H1 (cell line): ENCODE measurements around the gene PSORS1C2. TPM values are rescaled to one million over a fixed set of nuclear protein-coding genes. Genes with fewer than 3 reads are reported as not detected.

Experiments
- CTCF ChIA-PET: fragments of 300-600 bp; sonication (Branson Sonifier 250); formaldehyde crosslinking; loops from one replicate; lab custom pipeline; 2021; ENCODE audit not compliant: partially characterized antibody; lab: Charles Lee
- POLR2A ChIA-PET: fragments of 300-600 bp; sonication (Branson Sonifier 250); formaldehyde crosslinking; loops from one replicate; lab custom pipeline; 2021; ENCODE audit warnings: inconsistent platforms; ENCODE audit not compliant: partially characterized antibody; lab: Charles Lee
- DNase-seq, 2 experiments: peaks; one replicate each; pipeline versions ENCODE4 v3.0.0 to v3.0.0-alpha.2; 2010 to 2022; ENCODE audit warnings: low spot score in 2 of 2, low read depth in 1 of 2, mixed read lengths in 1 of 2
- FAIRE-seq: peaks from 2 replicates; lab custom pipeline; 2011; peaks lifted over from hg19 to GRCh38; lab: Jason Lieb, UNC
- H2AFZ ChIP-seq: 2 replicates; pipeline ENCODE4 v1.8.1; 2012; ENCODE audit warnings: low read length, inconsistent platforms
- H2AK5ac ChIP-seq: 2 replicates; pipeline ENCODE4 v1.6.1; 2013; ENCODE audit warnings: low read depth, low read length
- H2BK120ac ChIP-seq: replicated peaks from 2 replicates; pipeline ENCODE3; 2013; ENCODE audit warnings: low read depth, low read length, inconsistent platforms
- H2BK12ac ChIP-seq: 2 replicates; pipeline ENCODE4 v1.6.1; 2013; ENCODE audit warnings: low read depth, low read length
- H2BK15ac ChIP-seq: 2 replicates; pipeline ENCODE4 v1.6.1; 2013; ENCODE audit warnings: low read length
- H2BK20ac ChIP-seq: 2 replicates; pipeline ENCODE4 v1.6.1; 2013; ENCODE audit warnings: low read length
- H2BK5ac ChIP-seq: 2 replicates; pipeline ENCODE4 v1.6.1; 2013; ENCODE audit warnings: low read depth, low read length
- H3K14ac ChIP-seq: 2 replicates; pipeline ENCODE4 v1.6.1; 2013; ENCODE audit warnings: inconsistent platforms; ENCODE audit not compliant: insufficient read length
- H3K18ac ChIP-seq: 2 replicates; pipeline ENCODE4 v1.6.1; 2013; ENCODE audit warnings: low read length; ENCODE audit errors: extremely low read depth
- H3K23ac ChIP-seq: 2 replicates; pipeline ENCODE4 v1.6.1; 2013; ENCODE audit warnings: inconsistent platforms; ENCODE audit not compliant: insufficient read length
- H3K23me2 ChIP-seq: 2 replicates; pipeline ENCODE4 v1.6.1; 2013; ENCODE audit warnings: low read depth, low read length
- H3K27ac ChIP-seq: 2 replicates; pipeline ENCODE4 v1.6.1; 2011; ENCODE audit warnings: low read depth, low read length, inconsistent platforms
- H3K27me3 ChIP-seq, 4 experiments: replicated peaks in 1 of 4; 1 replicate in 1 of 4; 2 replicates in 3 of 4; pipeline versions ENCODE4 v1.6.1 to v1.8.1; 2011 to 2013; ENCODE audit warnings: low read length in 3 of 4, mild to moderate bottlenecking in 3 of 4, inconsistent platforms in 2 of 4, mixed read lengths in 2 of 4, moderate library complexity in 1 of 4; ENCODE audit not compliant: control insufficient read depth in 3 of 4, insufficient read depth in 3 of 4; ENCODE audit errors: extremely low read depth in 1 of 4
- H3K36me3 ChIP-seq, 4 experiments: 2 replicates each; pipeline versions ENCODE4 v1.6.1 to v1.8.1; 2011 to 2013; ENCODE audit warnings: mild to moderate bottlenecking in 4 of 4, low read length in 3 of 4, moderate library complexity in 2 of 4, control low read depth in 1 of 4, inconsistent platforms in 1 of 4; ENCODE audit not compliant: insufficient read depth in 4 of 4, control insufficient read depth in 2 of 4
- H3K4ac ChIP-seq: replicated peaks from 2 replicates; pipeline ENCODE3; 2013; ENCODE audit warnings: low read length, low read depth, mixed read lengths, inconsistent platforms; ENCODE audit not compliant: insufficient read length
- H3K4me1 ChIP-seq, 4 experiments: replicated peaks in 1 of 4; 1 replicate in 1 of 4; 2 replicates in 3 of 4; pipeline versions ENCODE4 v1.6.1 to v1.8.1; 2011 to 2013; ENCODE audit warnings: low read length in 3 of 4, inconsistent platforms in 2 of 4, mixed read lengths in 1 of 4; ENCODE audit not compliant: insufficient read depth in 4 of 4, control insufficient read depth in 3 of 4
- H3K4me2 ChIP-seq, 2 experiments: 2 replicates each; pipeline versions ENCODE4 v1.6.1 to v1.8.1; 2011 to 2013; ENCODE audit warnings: low read depth in 2 of 2, low read length in 2 of 2, control low read depth in 1 of 2, inconsistent platforms in 1 of 2, mild to moderate bottlenecking in 1 of 2; ENCODE audit not compliant: insufficient read depth in 1 of 2
- H3K4me3 ChIP-seq, 4 experiments: fragments of 200-600, 300-600 bp in 1 of 4; sonication (generic), shearing (Covaris generic), sonication (Bioruptor Twin) in 1 of 4; 2 replicates each; pipeline versions ENCODE4 v1.5.1 to v1.8.1; 2011 to 2016; ENCODE audit warnings: low read length in 4 of 4, low read depth in 3 of 4, control low read depth in 2 of 4, inconsistent platforms in 2 of 4, mild to moderate bottlenecking in 2 of 4, mixed read lengths in 1 of 4, moderate library complexity in 1 of 4; ENCODE audit not compliant: insufficient read depth in 2 of 4; ENCODE audit errors: extremely low read depth in 1 of 4
- H3K56ac ChIP-seq: replicated peaks from 2 replicates; pipeline ENCODE3; 2013; ENCODE audit warnings: low read depth, mild to moderate bottlenecking, mixed read lengths, low read length, inconsistent platforms; ENCODE audit not compliant: insufficient read length
- H3K79me1 ChIP-seq: 2 replicates; pipeline ENCODE4 v1.6.1; 2013; ENCODE audit warnings: low read depth, low read length, control low read depth
- H3K79me2 ChIP-seq, 2 experiments: 2 replicates each; pipeline versions ENCODE4 v1.6.1 to v1.8.1; 2012 to 2013; ENCODE audit warnings: low read length in 2 of 2, mild to moderate bottlenecking in 2 of 2, inconsistent platforms in 1 of 2; ENCODE audit not compliant: insufficient read depth in 2 of 2, control insufficient read depth in 1 of 2
- H3K9ac ChIP-seq, 4 experiments: replicated peaks in 1 of 4; 1 replicate in 1 of 4; 2 replicates in 3 of 4; pipeline versions ENCODE4 v1.6.1 to v1.8.1; 2011 to 2013; ENCODE audit warnings: low read depth in 3 of 4, low read length in 3 of 4, control low read depth in 2 of 4, mild to moderate bottlenecking in 2 of 4, moderate library complexity in 2 of 4, inconsistent platforms in 1 of 4; ENCODE audit errors: extremely low read depth in 1 of 4
- H3K9me3 ChIP-seq, 2 experiments: 2 replicates each; pipeline versions ENCODE4 v1.6.1 to v1.8.1; 2012 to 2013; ENCODE audit warnings: mild to moderate bottlenecking in 2 of 2, moderate library complexity in 2 of 2, control low read depth in 1 of 2, inconsistent platforms in 1 of 2, low read depth in 1 of 2, low read length in 1 of 2, mixed read lengths in 1 of 2; ENCODE audit not compliant: insufficient read depth in 2 of 2
- H4K20me1 ChIP-seq, 2 experiments: replicated peaks in 1 of 2; 2 replicates each; pipeline versions ENCODE3 to v1.8.1; 2011 to 2013; ENCODE audit warnings: inconsistent platforms in 2 of 2, low read length in 2 of 2, mild to moderate bottlenecking in 1 of 2; ENCODE audit not compliant: insufficient read depth in 2 of 2, control insufficient read depth in 1 of 2
- H4K5ac ChIP-seq: 2 replicates; pipeline ENCODE4 v1.6.1; 2013; ENCODE audit warnings: low read length, low read depth, mixed read lengths, inconsistent platforms; ENCODE audit not compliant: insufficient read length
- H4K8ac ChIP-seq: 2 replicates; pipeline ENCODE4 v1.8.0; 2013; ENCODE audit warnings: mild to moderate bottlenecking, moderate library complexity, low read length, inconsistent platforms; ENCODE audit not compliant: insufficient read depth; ENCODE audit errors: extremely low read depth
- H4K91ac ChIP-seq: replicated peaks from 2 replicates; pipeline ENCODE3; 2013; ENCODE audit warnings: low read length, mixed read lengths, inconsistent platforms; ENCODE audit not compliant: insufficient read length
- BCL11A ChIP-seq, 2 experiments: IDR thresholded peaks; one replicate each; pipeline ENCODE4 v1.6.1; 2011; ENCODE audit warnings: low read depth in 2 of 2, low read length in 2 of 2, mild to moderate bottlenecking in 2 of 2
- CTBP2 ChIP-seq: IDR thresholded peaks from 2 replicates; pipeline ENCODE4 v1.7.0; 2011; ENCODE audit warnings: borderline replicate concordance, mild to moderate bottlenecking, moderate library complexity, mixed read lengths, low read length; ENCODE audit not compliant: insufficient read depth, insufficient read length
- EP300 ChIP-seq, 2 experiments: IDR thresholded peaks; 1 replicate in 1 of 2; 2 replicates in 1 of 2; pipeline ENCODE4 v1.6.1; 2011 to 2012; ENCODE audit warnings: low read depth in 2 of 2, low read length in 2 of 2, mild to moderate bottlenecking in 2 of 2, borderline replicate concordance in 1 of 2, inconsistent platforms in 1 of 2, moderate library complexity in 1 of 2
- EZH2 ChIP-seq: fragments of 200-600 bp; sonication (generic); IDR thresholded peaks from 2 replicates; pipeline ENCODE4 v1.7.1; 2012; ENCODE audit warnings: low read depth, mild to moderate bottlenecking, moderate library complexity, low read length, inconsistent platforms; ENCODE audit not compliant: severe bottlenecking
- NANOG ChIP-seq: IDR thresholded peaks from 2 replicates; pipeline ENCODE4 v1.6.1; 2011; ENCODE audit warnings: low read length, low read depth, mild to moderate bottlenecking, inconsistent platforms; ENCODE audit not compliant: insufficient read depth, poor library complexity, severe bottlenecking
- SIN3A ChIP-seq, 2 experiments: IDR thresholded peaks in 1 of 2; conservative IDR thresholded peaks in 1 of 2; 2 replicates each; pipeline ENCODE4 v1.6.1; 2011 to 2012; ENCODE audit warnings: low read length in 2 of 2, improper control_type of control experiment in 1 of 2, low read depth in 1 of 2, mild to moderate bottlenecking in 1 of 2
- SIX5 ChIP-seq: IDR thresholded peaks from 2 replicates; pipeline ENCODE4 v1.6.1; 2011; ENCODE audit warnings: mild to moderate bottlenecking, low read depth, low read length
- SRF ChIP-seq: IDR thresholded peaks from 2 replicates; pipeline ENCODE4 v1.6.1; 2011; ENCODE audit warnings: mild to moderate bottlenecking, low read depth, low read length, moderate library complexity
- USF2 ChIP-seq: IDR thresholded peaks from 2 replicates; pipeline ENCODE4 v1.6.1; 2011; ENCODE audit warnings: low read length, improper control_type of control experiment
- ZNF274 ChIP-seq: IDR thresholded peaks from 2 replicates; pipeline ENCODE4 v1.7.0; 2012; ENCODE audit warnings: low read length, borderline replicate concordance; ENCODE audit errors: extremely low read depth
- WGBS, 2 experiments: shearing (Covaris generic) in 1 of 2; methylation state at CpG; one replicate each; pipeline versions ENCODE4 v1.1.6 to v1.1.7; 2013 to 2015; ENCODE audit warnings: low lambda C conversion rate in 2 of 2, mixed read lengths in 2 of 2, inconsistent platforms in 1 of 2, low coverage in 1 of 2, missing lambda C conversion rate in 1 of 2; ENCODE audit not compliant: insufficient replicate concordance in 2 of 2, insufficient coverage in 1 of 2, insufficient read length in 1 of 2; ENCODE audit errors: extremely low coverage in 1 of 2, missing lambda C conversion rate in 1 of 2; 5-methylcytosine and 5-hydroxymethylcytosine counted together
- polyA plus RNA-seq, 7 experiments: library from polyadenylated mRNA; depleted of rRNA in 3 of 7; stranded (reverse) in 5 of 7; unstranded in 2 of 7; fragments of >200 nt in 5 of 7; fragments of 200-250 nt in 2 of 7; gene quantifications; 1 replicate in 5 of 7; 2 replicates in 1 of 7; 4 replicates in 1 of 7; pipeline versions ENCODE4 v1.2.1 to v1.2.3, GENCODE V29; 2011 to 2013; ENCODE audit warnings: missing spikeins in 2 of 7, mixed read lengths in 2 of 7
- total RNA-seq: library from RNA; stranded (reverse); fragmentation: NEBNext Ultra II Directional; extraction: Animal tissue kit (Norgen Biotek cat#: 25700); gene quantifications from 2 replicates; pipeline ENCODE4 v1.2.1, GENCODE V29; 2021
- TF ChIP-seq, protein P1 (sequence below): IDR thresholded peaks from 2 replicates; pipeline ENCODE4 v1.6.1; 2012; ENCODE audit warnings: inconsistent platforms

PSORS1C2 gene
- total and polyA plus RNA-seq, 2 of the 8 experiments (the other 6 are each of a cell fraction or from before 2014, with no cell fraction given) = 0.11 TPM; not detected in 1

GRCh38 chr6:31135710-31136109 lies 3.2 kb downstream of the PSORS1C2 start:
- Histone ChIP-seq H2BK12ac (no peak overlapping the region), H3K79me1 (no peaks in the 10 kb centered on the region), H3K23ac (no peak overlapping the region), H3K56ac (no peak overlapping the region), H3K36me3 (no peaks in the 10 kb centered on the region), H2BK20ac (no peak overlapping the region), H3K4ac (no peak overlapping the region), H4K5ac (no peak overlapping the region), H3K27me3 (0 out of 7 replicates have a peak, but pooled peaks cover 0 to 2% (median 0%) of the 10 kb centered on the region in 4 experiments), H3K27ac (no peak overlapping the region), H3K9ac (no peak overlapping the region), H3K18ac (no peak overlapping the region), H3K9me3 (no peaks in the 10 kb centered on the region), H4K8ac (no peak overlapping the region), H3K23me2 (no peaks in the 10 kb centered on the region), H3K4me1 (peaks cover 3 to 15% (median 11%) of the 10 kb centered on the region in 4 experiments), H4K91ac (no peak overlapping the region), H4K20me1 (no peaks in the 10 kb centered on the region), H3K79me2 (no peaks in the 10 kb centered on the region), H2AFZ (no peak overlapping the region), H2BK15ac (no peak overlapping the region), H3K4me3 (no peak overlapping the region), H3K14ac (no peak overlapping the region), H3K4me2 (no peak overlapping the region), H2AK5ac (no peak overlapping the region), H2BK5ac (no peak overlapping the region), H2BK120ac (no peak overlapping the region)
- 86% methylated on average over 10 of the region's 10 CpGs; no CpG with 5 or more reads in 1 of the 2 experiments for WGBS, 2 experiments
- ChIA-PET CTCF (interaction anchor here (0.6 to 16.4 kb wide), 7 partner anchors 5 to 680 kb away, joined by 3 to 187 read pairs (median 94); partner anchors contain the start of genes C6orf15, PSORS1C1 and PSORS1C2), POLR2A (interaction anchor here (68.5 kb wide), 1 partner anchor 33 kb away, joined by 2251 read pairs; the partner anchor contains the start of genes CCHCR1, POU5F1, PSORS1C2 and TCF19)
- no peak for FAIRE-seq
- DNase-seq = no peak
- TF ChIP-seq, protein P1, sequence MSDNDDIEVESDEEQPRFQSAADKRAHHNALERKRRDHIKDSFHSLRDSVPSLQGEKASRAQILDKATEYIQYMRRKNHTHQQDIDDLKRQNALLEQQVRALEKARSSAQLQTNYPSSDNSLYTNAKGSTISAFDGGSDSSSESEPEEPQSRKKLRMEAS = no peak
- TF ChIP-seq SRF = no peak
- no peak for TF ChIP-seq NANOG
- TF ChIP-seq CTBP2 = no peak
- TF ChIP-seq SIX5 = no peak
- TF ChIP-seq ZNF274 = no peak
- no peak for TF ChIP-seq EP300 (IDR thresholded peaks at IDR 0.05; ENCODE audit: borderline replicate concordance in 1 of 2, low read depth in 2 of 2, low read length in 2 of 2)
- TF ChIP-seq USF2 = no peak
- TF ChIP-seq EZH2 = no peak
- no peak for TF ChIP-seq SIN3A (conservative IDR thresholded peaks at IDR 0.05 in 1 of 2, IDR thresholded peaks at IDR 0.05 in 1 of 2; ENCODE audit: low read depth in 1 of 2, low read length in 2 of 2)
- no peak for TF ChIP-seq BCL11A (IDR thresholded peaks at IDR 0.05; ENCODE audit: low read depth in 2 of 2, low read length in 2 of 2)
